LNCaP clone FGC (cell line): ENCODE results near the gene WHRN.
A peak's percentile ranks its signal among the peaks of the same experiment; 100 is the strongest.

Experiments
- DNase-seq: peaks from one replicate; pipeline ENCODE4 v3.0.0-alpha.2; 2011; ENCODE audit warnings: low read depth
- H3K4me3 ChIP-seq: 2 replicates; pipeline ENCODE4 v1.5.1; 2011; ENCODE audit warnings: mild to moderate bottlenecking, low read depth, low read length, control low read depth
- TF ChIP-seq, protein P1 (sequence below): IDR thresholded peaks from 2 replicates; pipeline ENCODE4 v1.5.1; 2012; ENCODE audit warnings: mild to moderate bottlenecking; ENCODE audit not compliant: control insufficient read depth, insufficient read depth; ENCODE audit errors: extremely low read depth

Gene WHRN

DNA sequence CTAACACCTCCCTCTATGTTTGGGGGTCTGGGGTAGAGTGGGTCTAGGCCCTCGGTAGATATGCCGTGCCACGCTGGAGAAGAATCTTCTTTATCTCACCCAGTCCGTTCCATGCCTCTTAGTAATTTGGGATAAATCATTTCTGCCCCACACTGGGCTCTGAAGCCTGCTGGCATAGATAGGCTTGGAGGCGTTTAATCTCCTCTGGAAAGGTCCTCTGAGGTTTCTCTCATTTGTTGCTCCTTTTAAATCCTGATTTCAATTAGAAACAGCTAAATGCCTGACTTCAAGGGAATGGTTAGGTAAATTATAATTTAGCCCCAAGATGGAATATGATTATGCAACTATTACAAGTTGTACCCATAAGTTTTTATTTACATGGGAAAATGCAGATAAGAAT, 59.7 kb downstream of the WHRN start:
- TF ChIP-seq, protein P1, sequence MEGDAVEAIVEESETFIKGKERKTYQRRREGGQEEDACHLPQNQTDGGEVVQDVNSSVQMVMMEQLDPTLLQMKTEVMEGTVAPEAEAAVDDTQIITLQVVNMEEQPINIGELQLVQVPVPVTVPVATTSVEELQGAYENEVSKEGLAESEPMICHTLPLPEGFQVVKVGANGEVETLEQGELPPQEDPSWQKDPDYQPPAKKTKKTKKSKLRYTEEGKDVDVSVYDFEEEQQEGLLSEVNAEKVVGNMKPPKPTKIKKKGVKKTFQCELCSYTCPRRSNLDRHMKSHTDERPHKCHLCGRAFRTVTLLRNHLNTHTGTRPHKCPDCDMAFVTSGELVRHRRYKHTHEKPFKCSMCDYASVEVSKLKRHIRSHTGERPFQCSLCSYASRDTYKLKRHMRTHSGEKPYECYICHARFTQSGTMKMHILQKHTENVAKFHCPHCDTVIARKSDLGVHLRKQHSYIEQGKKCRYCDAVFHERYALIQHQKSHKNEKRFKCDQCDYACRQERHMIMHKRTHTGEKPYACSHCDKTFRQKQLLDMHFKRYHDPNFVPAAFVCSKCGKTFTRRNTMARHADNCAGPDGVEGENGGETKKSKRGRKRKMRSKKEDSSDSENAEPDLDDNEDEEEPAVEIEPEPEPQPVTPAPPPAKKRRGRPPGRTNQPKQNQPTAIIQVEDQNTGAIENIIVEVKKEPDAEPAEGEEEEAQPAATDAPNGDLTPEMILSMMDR: no peak
- no peak overlapping the region for H3K4me3 ChIP-seq
- no peak for DNase-seq

GRCh38 chr9:114442022-114442421, 63.3 kb downstream of the WHRN start:
- TF ChIP-seq, protein P1: no peak
- no peak for DNase-seq
- H3K4me3 ChIP-seq: no peak overlapping the region

GRCh38 chr9:114437401-114437893, 67.8 kb downstream of the WHRN start:
- DNase-seq: no peak
- TF ChIP-seq, protein P1: no peak
- no peak overlapping the region for H3K4me3 ChIP-seq

GRCh38 chr9:114434878-114435311, 70.4 kb downstream of the WHRN start:
- no peak overlapping the region for H3K4me3 ChIP-seq
- DNase-seq: peak; percentile 22
- TF ChIP-seq, protein P1: peak; percentile 86

- no peak for DNase-seq
- TF ChIP-seq, protein P1: no peak
- no peak overlapping the region for H3K4me3 ChIP-seq
Measured at GRCh38 chr9:114433720-114434255, 71.5 kb downstream of the WHRN start.

GRCh38 chr9:114433086-114433485, 72.2 kb downstream of the WHRN start:
- H3K4me3 ChIP-seq: no peak overlapping the region
- DNase-seq: no peak
- TF ChIP-seq, protein P1: no peak
